ENCODE data around the gene CCDC74B.
"Not testable (repeated sequence)": the region's sequence is repeated elsewhere in the genome, so short reads cannot be mapped to it uniquely, and the experiment has no call there.

Gene CCDC74B

GRCh38 chr2:130158631-130159030 lies 13.7 kb upstream of the CCDC74B start:
- no peak for DNase-seq (ENCODE audit: extremely low read depth, low read depth)
- no peak overlapping the region for H3K4me3 ChIP-seq (replicated peaks; ENCODE audit: low read depth, low read length)
- TF ChIP-seq CTCF (IDR thresholded peaks at IDR 0.05; ENCODE audit: low read depth, low read length, missing control alignments) = no peak

DNA sequence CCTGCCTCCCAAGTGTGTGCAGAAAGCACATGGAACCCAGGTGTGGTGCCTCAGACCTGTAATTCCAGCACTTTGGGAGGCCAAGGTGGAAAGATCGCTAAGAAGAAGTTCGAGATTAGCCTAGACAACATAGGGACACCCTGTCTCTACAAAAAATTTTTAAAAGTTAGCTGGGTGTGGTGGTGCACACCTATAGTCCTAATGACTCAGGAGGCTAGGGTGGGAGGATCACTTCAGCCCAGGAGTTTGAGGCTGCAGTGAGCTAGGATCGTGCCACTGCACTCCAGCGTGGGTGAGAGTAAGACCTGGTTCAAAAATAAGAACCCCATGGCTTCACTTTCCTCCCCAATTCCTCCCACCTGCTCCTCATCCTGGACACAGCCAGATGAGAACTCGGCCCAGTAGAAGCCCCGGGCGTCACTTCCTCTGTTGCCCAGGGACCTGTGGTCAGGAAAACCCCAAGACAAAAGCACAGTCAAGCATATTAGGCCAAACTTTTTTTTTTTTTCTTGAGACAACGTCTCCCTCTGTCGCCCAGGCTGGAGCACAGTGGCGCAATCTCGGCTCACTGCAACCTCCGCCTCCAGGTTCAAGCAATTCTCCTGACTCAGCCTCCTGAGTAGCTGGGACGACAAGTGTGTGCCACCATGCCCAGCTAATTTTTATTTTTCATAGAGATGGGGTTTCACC lies 13.1 kb upstream of the CCDC74B start:
- H3K4me3 ChIP-seq (replicated peaks; ENCODE audit: low read depth, low read length); DNase-seq (ENCODE audit: extremely low read depth, low read depth): not testable (repeated sequence)

DNA sequence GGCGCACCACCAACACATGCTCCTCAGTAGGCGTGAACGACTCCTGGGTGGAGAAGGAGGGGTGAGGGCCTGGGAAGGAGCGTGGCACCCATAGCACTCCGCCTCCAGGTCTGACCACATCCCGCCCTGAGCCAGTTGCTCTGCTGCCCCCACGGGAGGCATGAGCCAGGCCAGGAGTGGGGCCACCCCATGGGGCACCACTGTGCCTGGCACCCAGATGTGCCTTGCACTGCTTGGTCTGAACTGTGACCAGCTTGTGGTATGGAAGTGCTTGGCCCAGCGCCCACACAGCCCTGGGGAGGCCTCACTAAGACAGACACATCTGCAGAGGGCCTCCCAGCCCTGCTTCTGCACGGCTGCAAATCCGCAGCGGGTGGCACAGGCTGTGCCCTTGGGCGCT lies 12.4 kb upstream of the CCDC74B start:
- H3K4me3 ChIP-seq (replicated peaks; ENCODE audit: low read depth, low read length); DNase-seq (ENCODE audit: extremely low read depth, low read depth): not testable (repeated sequence)

- TF ChIP-seq CTCF (IDR thresholded peaks at IDR 0.05; ENCODE audit: low read depth, low read length, missing control alignments) = no peak
- no peak for DNase-seq (ENCODE audit: extremely low read depth, low read depth)
These were observed 11.7 kb upstream of the CCDC74B start for GRCh38 chr2:130156624-130157004.

GRCh38 chr2:130155956-130156623 lies 11.2 kb upstream of the CCDC74B start:
- not testable (repeated sequence) for H3K4me3 ChIP-seq (replicated peaks; ENCODE audit: low read depth, low read length); DNase-seq (ENCODE audit: extremely low read depth, low read depth)
- peak; percentile 58 for TF ChIP-seq CTCF (IDR thresholded peaks at IDR 0.05; ENCODE audit: low read depth, low read length, missing control alignments)

More at GRCh38 chr2:130156624-130157004, 11.7 kb upstream of the CCDC74B start:
- no peak overlapping the region for H3K4me3 ChIP-seq (replicated peaks; ENCODE audit: low read depth, low read length)

GRCh38 chr2:130154773-130155765 lies 10.2 kb upstream of the CCDC74B start:
- no peak for DNase-seq (ENCODE audit: extremely low read depth, low read depth)
- no peak for TF ChIP-seq CTCF (IDR thresholded peaks at IDR 0.05; ENCODE audit: low read depth, low read length, missing control alignments)
- no peak overlapping the region for H3K4me3 ChIP-seq (replicated peaks; ENCODE audit: low read depth, low read length)

GRCh38 chr2:130154423-130154770 lies 9.5 kb upstream of the CCDC74B start:
- not testable (repeated sequence) for H3K4me3 ChIP-seq (replicated peaks; ENCODE audit: low read depth, low read length); DNase-seq (ENCODE audit: extremely low read depth, low read depth)

GRCh38 chr2:130153721-130154422 lies 9.0 kb upstream of the CCDC74B start:
- not testable (repeated sequence) for H3K4me3 ChIP-seq (replicated peaks; ENCODE audit: low read depth, low read length)

More at GRCh38 chr2:130153721-130154422, 9.0 kb upstream of the CCDC74B start:
- DNase-seq (ENCODE audit: extremely low read depth, low read depth) = not testable (repeated sequence)

Data from HFF-Myc (cell line).